ENCODE measurements around the gene PRICKLE2.

The PRICKLE2 gene

GRCh38 chr3:64247991-64248646 is 22.9 kb upstream of the PRICKLE2 start:
- no peak for DNase-seq

- DNase-seq = no peak
Observed at GRCh38 chr3:64244011-64244942, 19.0 kb upstream of the PRICKLE2 start.

GRCh38 chr3:64242435-64242834 is 17.2 kb upstream of the PRICKLE2 start:
- DNase-seq = no peak

- DNase-seq = no peak
Observed at GRCh38 chr3:64240959-64241358, 15.7 kb upstream of the PRICKLE2 start.

GRCh38 chr3:64240396-64240795 is 15.1 kb upstream of the PRICKLE2 start:
- no peak for DNase-seq

GRCh38 chr3:64239841-64240240 is 14.6 kb upstream of the PRICKLE2 start:
- no peak for DNase-seq

GRCh38 chr3:64238971-64239667 is 13.9 kb upstream of the PRICKLE2 start:
- peak; percentile 88 for DNase-seq

GRCh38 chr3:64237083-64237482 is 11.8 kb upstream of the PRICKLE2 start:
- DNase-seq = no peak

GRCh38 chr3:64235605-64236004 is 10.3 kb upstream of the PRICKLE2 start:
- DNase-seq = no peak

- no peak for DNase-seq
Observed at GRCh38 chr3:64234571-64234970, 9.3 kb upstream of the PRICKLE2 start.

- no peak for DNase-seq
Observed at GRCh38 chr3:64232821-64233220, 7.6 kb upstream of the PRICKLE2 start.

- DNase-seq = no peak
Observed at GRCh38 chr3:64229903-64230302, 4.6 kb upstream of the PRICKLE2 start.

- DNase-seq = no peak
Observed at GRCh38 chr3:64228110-64228509, 2.8 kb upstream of the PRICKLE2 start.

- no peak for DNase-seq
Observed at GRCh38 chr3:64226730-64227129, 1.5 kb upstream of the PRICKLE2 start.

- DNase-seq = no peak
Observed at GRCh38 chr3:64225695-64226499, 631 bp upstream of the PRICKLE2 start.

- DNase-seq = no peak
Observed at GRCh38 chr3:64223791-64224745, 1.2 kb downstream of the PRICKLE2 start.

- DNase-seq = no peak
Observed at GRCh38 chr3:64222501-64223111, 2.7 kb downstream of the PRICKLE2 start.

- no peak for DNase-seq
Observed at GRCh38 chr3:64221571-64222257, 3.6 kb downstream of the PRICKLE2 start.

GRCh38 chr3:64220161-64220914 is 4.9 kb downstream of the PRICKLE2 start:
- DNase-seq = no peak

- no peak for DNase-seq
Observed at GRCh38 chr3:64218746-64219145, 6.5 kb downstream of the PRICKLE2 start.

All from left hindlimb (tissue), 1 donor.